Measurements from ENCODE around the gene TAF6L. TPM values are rescaled to one million over a fixed set of nuclear protein-coding genes. Genes with fewer than 3 reads are reported as not detected.

The TAF6L gene
- polyA plus RNA-seq, 1 donor from 2014 or later = 55.2 TPM

DNA sequence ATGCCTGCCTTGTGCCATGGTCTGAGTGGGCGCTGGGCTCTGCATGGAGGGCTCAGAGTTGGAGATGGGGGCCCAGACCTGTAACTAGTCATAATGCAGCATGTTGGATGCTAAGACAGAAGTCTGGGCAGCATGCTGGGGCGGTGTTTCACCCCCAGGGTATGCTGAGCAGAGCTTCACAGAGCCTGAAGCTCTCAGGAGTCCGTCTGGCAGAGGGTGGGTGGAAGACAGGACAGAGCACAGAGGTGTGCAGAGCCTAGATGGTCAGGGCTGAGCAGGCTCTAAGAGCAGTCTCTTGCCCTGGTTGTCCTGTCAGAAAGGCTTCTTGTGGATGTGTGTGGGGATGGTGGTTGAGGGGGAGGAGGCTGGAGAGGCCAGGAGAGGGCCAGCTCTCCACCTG, 7.2 kb downstream of the TAF6L start:
- no peak overlapping the region for H3K4me2 ChIP-seq (ENCODE audit: low read length)
- H3K27ac ChIP-seq (ENCODE audit: low read length) = no peak overlapping the region
- H3K9ac ChIP-seq (ENCODE audit: low read length) = no peak overlapping the region
- no peak overlapping the region for H3K4me3 ChIP-seq (ENCODE audit: low read length)
- TF ChIP-seq, protein P1, sequence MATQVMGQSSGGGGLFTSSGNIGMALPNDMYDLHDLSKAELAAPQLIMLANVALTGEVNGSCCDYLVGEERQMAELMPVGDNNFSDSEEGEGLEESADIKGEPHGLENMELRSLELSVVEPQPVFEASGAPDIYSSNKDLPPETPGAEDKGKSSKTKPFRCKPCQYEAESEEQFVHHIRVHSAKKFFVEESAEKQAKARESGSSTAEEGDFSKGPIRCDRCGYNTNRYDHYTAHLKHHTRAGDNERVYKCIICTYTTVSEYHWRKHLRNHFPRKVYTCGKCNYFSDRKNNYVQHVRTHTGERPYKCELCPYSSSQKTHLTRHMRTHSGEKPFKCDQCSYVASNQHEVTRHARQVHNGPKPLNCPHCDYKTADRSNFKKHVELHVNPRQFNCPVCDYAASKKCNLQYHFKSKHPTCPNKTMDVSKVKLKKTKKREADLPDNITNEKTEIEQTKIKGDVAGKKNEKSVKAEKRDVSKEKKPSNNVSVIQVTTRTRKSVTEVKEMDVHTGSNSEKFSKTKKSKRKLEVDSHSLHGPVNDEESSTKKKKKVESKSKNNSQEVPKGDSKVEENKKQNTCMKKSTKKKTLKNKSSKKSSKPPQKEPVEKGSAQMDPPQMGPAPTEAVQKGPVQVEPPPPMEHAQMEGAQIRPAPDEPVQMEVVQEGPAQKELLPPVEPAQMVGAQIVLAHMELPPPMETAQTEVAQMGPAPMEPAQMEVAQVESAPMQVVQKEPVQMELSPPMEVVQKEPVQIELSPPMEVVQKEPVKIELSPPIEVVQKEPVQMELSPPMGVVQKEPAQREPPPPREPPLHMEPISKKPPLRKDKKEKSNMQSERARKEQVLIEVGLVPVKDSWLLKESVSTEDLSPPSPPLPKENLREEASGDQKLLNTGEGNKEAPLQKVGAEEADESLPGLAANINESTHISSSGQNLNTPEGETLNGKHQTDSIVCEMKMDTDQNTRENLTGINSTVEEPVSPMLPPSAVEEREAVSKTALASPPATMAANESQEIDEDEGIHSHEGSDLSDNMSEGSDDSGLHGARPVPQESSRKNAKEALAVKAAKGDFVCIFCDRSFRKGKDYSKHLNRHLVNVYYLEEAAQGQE (IDR thresholded peaks at IDR 0.05; ENCODE audit: borderline replicate concordance) = no peak
- no peak for TF ChIP-seq RAD21 (conservative IDR thresholded peaks at IDR 0.05)
- TF ChIP-seq CTCF (IDR thresholded peaks at IDR 0.05; ENCODE audit: poor library complexity, severe bottlenecking) = no peak
- H3K27me3 ChIP-seq (ENCODE audit: insufficient read depth, low read depth, low read length) = no peaks in the 10 kb centered on the region
- no peaks in the 10 kb centered on the region for H3K9me2 ChIP-seq (ENCODE audit: insufficient read depth, low read length)
- H4K20me1 ChIP-seq (ENCODE audit: insufficient read depth) = no peaks in the 10 kb centered on the region
- H2AFZ ChIP-seq (ENCODE audit: low read depth, low read length) = no peak overlapping the region
- H3K36me3 ChIP-seq (ENCODE audit: insufficient read depth, low read length) = no peaks in the 10 kb centered on the region
- peaks cover 3% of the 10 kb centered on the region for H3K79me2 ChIP-seq (replicated peaks; ENCODE audit: insufficient read depth, low read length)
- no peaks in the 10 kb centered on the region for H3F3A ChIP-seq (ENCODE audit: insufficient read depth, low read length, poor library complexity, severe bottlenecking)
- no peaks in the 10 kb centered on the region for H3K9me3 ChIP-seq (ENCODE audit: low read length)

GRCh38 chr11:62782753-62783152, 11.6 kb downstream of the TAF6L start:
- H4K20me1 ChIP-seq (ENCODE audit: insufficient read depth) = no peaks in the 10 kb centered on the region
- no peaks in the 10 kb centered on the region for H3K9me2 ChIP-seq (ENCODE audit: insufficient read depth, low read length)
- no peaks in the 10 kb centered on the region for H3K79me2 ChIP-seq (replicated peaks; ENCODE audit: insufficient read depth, low read length)
- no peaks in the 10 kb centered on the region for H3K27me3 ChIP-seq (ENCODE audit: insufficient read depth, low read depth, low read length)
- H3F3A ChIP-seq (ENCODE audit: insufficient read depth, low read length, poor library complexity, severe bottlenecking) = no peaks in the 10 kb centered on the region
- H3K36me3 ChIP-seq (ENCODE audit: insufficient read depth, low read length) = no peaks in the 10 kb centered on the region
- TF ChIP-seq, protein P1 (IDR thresholded peaks at IDR 0.05; ENCODE audit: borderline replicate concordance) = no peak
- TF ChIP-seq POLR2AphosphoS5 (IDR thresholded peaks at IDR 0.05) = no peak
- TF ChIP-seq SMC3 (conservative IDR thresholded peaks at IDR 0.05; ENCODE audit: poor library complexity) = no peak
- TF ChIP-seq EZH2 (IDR thresholded peaks at IDR 0.05; ENCODE audit: borderline replicate concordance, insufficient read depth, low read length, poor library complexity, severe bottlenecking) = no peak
- TF ChIP-seq CTCF (IDR thresholded peaks at IDR 0.05; ENCODE audit: poor library complexity, severe bottlenecking) = no peak
- no peak overlapping the region for H3K4me2 ChIP-seq (ENCODE audit: low read length)
- H3K9ac ChIP-seq (ENCODE audit: low read length) = no peak overlapping the region
- no peak overlapping the region for H2AFZ ChIP-seq (ENCODE audit: low read depth, low read length)
- no peak overlapping the region for H3K27ac ChIP-seq (ENCODE audit: low read length)
- H3K4me3 ChIP-seq (ENCODE audit: low read length) = no peak overlapping the region
- no peaks in the 10 kb centered on the region for H3K9me3 ChIP-seq (ENCODE audit: low read length)

All from neural cell (in vitro differentiated cells).